IMR-90 (cell line): ENCODE measurements around the gene PRDM15.

Experiments used
- CHD1 ChIP-seq: IDR thresholded peaks from 2 replicates; pipeline ENCODE4 v1.6.1; 2012; ENCODE audit warnings: low read depth, low read length, improper control_type of control experiment
- FOS ChIP-seq: fragments of 150-350 bp; IDR thresholded peaks from 2 replicates; pipeline ENCODE4 v1.6.1; 2016; ENCODE audit warnings: low read depth, low read length
- MAFK ChIP-seq: IDR thresholded peaks from 2 replicates; pipeline ENCODE4 v1.6.1; 2012; ENCODE audit warnings: low read depth, low read length, improper control_type of control experiment
- POLR2A ChIP-seq: IDR thresholded peaks from 2 replicates; pipeline ENCODE4 v1.6.1; 2012; ENCODE audit warnings: mild to moderate bottlenecking, low read depth, low read length
- RAD21 ChIP-seq: IDR thresholded peaks from 2 replicates; pipeline ENCODE4 v1.6.1; 2012; ENCODE audit warnings: low read length, improper control_type of control experiment
- RCOR1 ChIP-seq: IDR thresholded peaks from 2 replicates; pipeline ENCODE4 v1.6.1; 2012; ENCODE audit warnings: mild to moderate bottlenecking, low read length, improper control_type of control experiment; ENCODE audit not compliant: insufficient replicate concordance
- USF2 ChIP-seq: fragments of 150-350 bp; IDR thresholded peaks from 2 replicates; pipeline ENCODE4 v1.6.1; 2017; ENCODE audit warnings: mild to moderate bottlenecking, antibody characterized with exemption, low read length, low read depth
- TF ChIP-seq, protein P1 (sequence below): conservative IDR thresholded peaks from 2 replicates; pipeline ENCODE4 v1.5.1; 2012; ENCODE audit warnings: mild to moderate bottlenecking, low read depth, low read length, improper control_type of control experiment

DNA sequence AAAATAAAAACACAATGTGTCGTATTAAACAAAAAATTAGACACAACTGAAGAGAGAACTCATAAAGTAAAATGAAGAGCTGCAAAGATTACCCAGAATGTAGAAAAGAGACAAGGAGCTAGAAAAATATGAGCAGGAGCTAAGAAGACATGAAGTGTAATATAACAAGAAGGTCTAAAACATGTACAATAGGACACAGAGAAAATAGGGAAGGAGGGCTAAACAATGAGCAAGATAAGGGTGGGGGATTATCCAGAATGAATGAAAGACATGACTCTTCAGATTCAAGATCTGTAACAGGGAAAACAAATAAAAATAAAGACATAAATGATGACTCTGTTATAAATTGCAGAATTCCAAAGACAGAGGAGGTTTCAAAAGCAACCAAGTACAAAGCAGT is 38.3 kb downstream of the PRDM15 start:
- no peak for TF ChIP-seq FOS
- no peak for TF ChIP-seq MAFK
- TF ChIP-seq RCOR1: no peak
- TF ChIP-seq, protein P1, sequence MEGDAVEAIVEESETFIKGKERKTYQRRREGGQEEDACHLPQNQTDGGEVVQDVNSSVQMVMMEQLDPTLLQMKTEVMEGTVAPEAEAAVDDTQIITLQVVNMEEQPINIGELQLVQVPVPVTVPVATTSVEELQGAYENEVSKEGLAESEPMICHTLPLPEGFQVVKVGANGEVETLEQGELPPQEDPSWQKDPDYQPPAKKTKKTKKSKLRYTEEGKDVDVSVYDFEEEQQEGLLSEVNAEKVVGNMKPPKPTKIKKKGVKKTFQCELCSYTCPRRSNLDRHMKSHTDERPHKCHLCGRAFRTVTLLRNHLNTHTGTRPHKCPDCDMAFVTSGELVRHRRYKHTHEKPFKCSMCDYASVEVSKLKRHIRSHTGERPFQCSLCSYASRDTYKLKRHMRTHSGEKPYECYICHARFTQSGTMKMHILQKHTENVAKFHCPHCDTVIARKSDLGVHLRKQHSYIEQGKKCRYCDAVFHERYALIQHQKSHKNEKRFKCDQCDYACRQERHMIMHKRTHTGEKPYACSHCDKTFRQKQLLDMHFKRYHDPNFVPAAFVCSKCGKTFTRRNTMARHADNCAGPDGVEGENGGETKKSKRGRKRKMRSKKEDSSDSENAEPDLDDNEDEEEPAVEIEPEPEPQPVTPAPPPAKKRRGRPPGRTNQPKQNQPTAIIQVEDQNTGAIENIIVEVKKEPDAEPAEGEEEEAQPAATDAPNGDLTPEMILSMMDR: no peak
- TF ChIP-seq RAD21: no peak
- no peak for TF ChIP-seq POLR2A
- TF ChIP-seq USF2: no peak
- no peak for TF ChIP-seq CHD1
